MCF 10A (cell line): Measurements from ENCODE around the gene INSR. TPM values are rescaled to one million over a fixed set of nuclear protein-coding genes. Genes with fewer than 3 reads are reported as not detected.

ENCODE experiments used
- BruUV-seq: library from RNA; stranded (reverse); fragments of 400-500 nt; replicated peaks from 2 replicates; lab custom pipeline; 2021; lab: Mats Ljungman, UMichigan
- CTCF ChIA-PET: fragments of 300-600 bp; sonication (Branson Sonifier 250); formaldehyde crosslinking; extraction: SDS; loops from one replicate; lab custom pipeline; 2021; ENCODE audit warnings: antibody characterized with exemption, inconsistent platforms; lab: Yijun Ruan, JAX
- POLR2A ChIA-PET: fragments of 300-600, 350-650 bp; sonication (Branson Sonifier 250); formaldehyde crosslinking; extraction: SDS; loops from one replicate; lab custom pipeline; 2020; ENCODE audit warnings: antibody characterized with exemption, inconsistent platforms; lab: Yijun Ruan, JAX
- DNase-seq: peaks from one replicate; pipeline ENCODE4 v3.0.0-alpha.2; 2018; ENCODE audit not compliant: unreplicated experiment
- H3K27ac Mint-ChIP-seq: one replicate; pipeline ENCODE4 v1.8.0; 2022; ENCODE audit warnings: mild to moderate bottlenecking, low read depth, mixed read lengths; ENCODE audit not compliant: unreplicated experiment
- H3K27me3 Mint-ChIP-seq: one replicate; pipeline ENCODE4 v1.8.0; 2022; ENCODE audit warnings: mixed read lengths; ENCODE audit not compliant: insufficient read depth, unreplicated experiment
- H3K36me3 Mint-ChIP-seq: one replicate; pipeline ENCODE4 v1.8.0; 2022; ENCODE audit warnings: mild to moderate bottlenecking, moderate library complexity, mixed read lengths; ENCODE audit not compliant: insufficient read depth, unreplicated experiment
- H3K4me1 Mint-ChIP-seq: one replicate; pipeline ENCODE4 v1.8.0; 2022; ENCODE audit warnings: mixed read lengths; ENCODE audit not compliant: insufficient read depth, unreplicated experiment
- H3K4me3 Mint-ChIP-seq: one replicate; pipeline ENCODE4 v1.8.0; 2022; ENCODE audit warnings: mild to moderate bottlenecking, moderate library complexity, mixed read lengths; ENCODE audit not compliant: unreplicated experiment
- H3K9me3 Mint-ChIP-seq: one replicate; pipeline ENCODE4 v1.8.0; 2022; ENCODE audit warnings: mixed read lengths; ENCODE audit not compliant: unreplicated experiment
- CTCF ChIP-seq: fragments of 200-600 bp; IDR thresholded peaks from one replicate; pipeline ENCODE4 v1.8.0; 2022; ENCODE audit warnings: antibody characterized with exemption, mild to moderate bottlenecking; ENCODE audit not compliant: unreplicated experiment
- intact Hi-C: fragments of 100-400 bp; cut with micrococcal nuclease; formaldehyde crosslinking; loops from 2 replicates; pipeline ENCODE4 v1.14.1; 2022
- total RNA-seq: library from RNA; stranded (reverse); gene quantifications from 2 replicates; pipeline ENCODE4 v1.2.3, GENCODE V29; 2022

INSR gene
- total RNA-seq, 1 experiment from 2014 or later = 8.8 TPM

DNA sequence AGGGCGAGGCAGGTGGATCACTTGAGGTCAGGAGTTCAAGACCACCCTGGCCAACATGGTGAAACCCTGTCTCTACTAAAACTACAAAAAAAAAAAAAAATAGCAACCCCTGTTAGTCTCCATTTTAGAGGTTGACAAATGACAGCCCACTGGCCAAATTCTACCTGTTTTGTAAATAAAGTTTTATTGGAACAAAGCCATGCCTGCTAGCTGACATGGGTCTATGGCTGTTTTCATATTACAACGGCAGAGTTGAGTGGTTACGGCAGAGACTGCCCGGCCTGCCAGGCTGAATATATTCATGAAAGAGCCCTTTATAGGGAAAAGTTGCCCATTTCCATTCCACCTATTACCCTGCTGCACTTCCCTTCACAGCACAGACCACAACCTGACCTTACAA lies 121.4 kb downstream of the INSR start:
- CTCF ChIA-PET = interaction anchor here (0.5 to 0.7 kb wide), 3 partner anchors 10 to 758 kb away, joined by 3 to 4 read pairs (median 3); no protein-coding TSS in a partner anchor
- no peak for DNase-seq
- H3K4me3 Mint-ChIP-seq = no peak overlapping the region
- no TSS peak for BruUV-seq
- no peak for TF ChIP-seq CTCF
- no peak overlapping the region for H3K27ac Mint-ChIP-seq
- intact Hi-C loops = no loop called here
- no peaks in the 10 kb centered on the region for H3K27me3 Mint-ChIP-seq
- peaks cover 21% of the 10 kb centered on the region for H3K36me3 Mint-ChIP-seq
- no peaks in the 10 kb centered on the region for H3K4me1 Mint-ChIP-seq
- POLR2A ChIA-PET = no interaction called here
- no peaks in the 10 kb centered on the region for H3K9me3 Mint-ChIP-seq

GRCh38 chr19:7170983-7171382 lies 123.2 kb downstream of the INSR start:
- H3K36me3 Mint-ChIP-seq = peaks cover 27% of the 10 kb centered on the region
- BruUV-seq = no TSS peak
- no peak overlapping the region for H3K4me3 Mint-ChIP-seq
- ChIA-PET POLR2A (interaction anchor here (0.7 kb wide), 1 partner anchor 297 kb away, joined by 3 read pairs; no protein-coding TSS in a partner anchor), CTCF (no interaction called here)
- no peak for TF ChIP-seq CTCF
- H3K27ac Mint-ChIP-seq = no peak overlapping the region
- intact Hi-C loops = no loop called here
- no peaks in the 10 kb centered on the region for H3K4me1 Mint-ChIP-seq
- no peaks in the 10 kb centered on the region for H3K27me3 Mint-ChIP-seq
- DNase-seq = no peak
- H3K9me3 Mint-ChIP-seq = no peaks in the 10 kb centered on the region

- ChIA-PET CTCF (no interaction called here), POLR2A (interaction anchor here (0.6 to 1.2 kb wide), 3 partner anchors 11 to 28 kb away, joined by 3 to 4 read pairs (median 3); no protein-coding TSS in a partner anchor)
- Mint-ChIP-seq H3K4me1 (no peaks in the 10 kb centered on the region), H3K4me3 (no peak overlapping the region), H3K27ac (no peak overlapping the region), H3K36me3 (peaks cover 31% of the 10 kb centered on the region), H3K27me3 (no peaks in the 10 kb centered on the region), H3K9me3 (no peaks in the 10 kb centered on the region)
- intact Hi-C loops = no loop called here
- BruUV-seq = no TSS peak
- DNase-seq = no peak
- no peak for TF ChIP-seq CTCF
Measured at GRCh38 chr19:7168941-7169340, 125.3 kb downstream of the INSR start.

- H3K4me3 Mint-ChIP-seq = no peak overlapping the region
- peaks cover 27% of the 10 kb centered on the region for H3K36me3 Mint-ChIP-seq
- H3K27me3 Mint-ChIP-seq = no peaks in the 10 kb centered on the region
- H3K4me1 Mint-ChIP-seq = no peaks in the 10 kb centered on the region
- no peaks in the 10 kb centered on the region for H3K9me3 Mint-ChIP-seq
- ChIA-PET POLR2A (no interaction called here), CTCF (interaction anchor here (0.5 kb wide), 1 partner anchor 35 kb away, joined by 3 read pairs; no protein-coding TSS in a partner anchor)
- no peak overlapping the region for H3K27ac Mint-ChIP-seq
- intact Hi-C loops = no loop called here
- BruUV-seq = no TSS peak
- DNase-seq = no peak
- TF ChIP-seq CTCF = no peak
Measured at GRCh38 chr19:7161292-7161691, 132.9 kb downstream of the INSR start.
